A549 treated with CORT108297 at 1 μM for 4 hours (cell line): ENCODE measurements around the gene AQP10. TPM values are rescaled to one million over a fixed set of nuclear protein-coding genes. Genes with fewer than 3 reads are reported as not detected.

Source experiments
- total RNA-seq: library from RNA; stranded (reverse); fragments of 200-300 nt; extraction: Qiagen RNA extraction; gene quantifications from 5 replicates; pipeline ENCODE4 v1.2.3, GENCODE V29; 2022

Gene AQP10
- not detected in 5 replicates for total RNA-seq

GRCh38 chr1:154320882-154321608 is at the start of gene AQP10:
Gene AQP10 (plus strand): TSS chr1:154321093. CDS start chr1:154321156, 63 bp downstream.

GRCh38 chr1:154272217-154272998 is 48.5 kb upstream of the AQP10 start, which contains the start of gene HAX1:
Gene HAX1 (plus strand): TSS chr1:154272629. CDS start chr1:154272724, 95 bp downstream.

GRCh38 chr1:154324669-154325582 is 4.0 kb downstream of the AQP10 start, which contains the start of gene ATP8B2:
Gene ATP8B2 (plus strand): TSS chr1:154325525. CDS start chr1:154328142, 2,617 bp downstream.

Other genes starting within 250 kb of the AQP10 start
- gene NUP210L, start 166.0 kb upstream of the AQP10 start, total RNA-seq: not detected in 5 replicates
- gene TPM3, start 129.0 kb upstream of the AQP10 start, total RNA-seq: 424 to 619 TPM (median 471 TPM) in 5 replicates
- gene CFAP141, start 114.8 kb upstream of the AQP10 start, total RNA-seq: 0.29 TPM in 1 of 5 replicates, not detected in the others
- 107 to 115 TPM (median 112 TPM) in 5 replicates for gene UBAP2L, start 100.1 kb upstream of the AQP10 start, total RNA-seq
- 93.9 to 107 TPM (median 96.3 TPM) in 5 replicates for gene HAX1, start 48.5 kb upstream of the AQP10 start, total RNA-seq
- gene ATP8B2, start 4.4 kb downstream of the AQP10 start, total RNA-seq: 27.7 to 38.3 TPM (median 35.1 TPM) in 5 replicates
- 16.8 to 23.9 TPM (median 18.5 TPM) in 5 replicates for gene IL6R, start 84.2 kb downstream of the AQP10 start, total RNA-seq
- not detected in 5 replicates for gene TDRD10, start 181.1 kb downstream of the AQP10 start, total RNA-seq
- gene SHE, start 181.3 kb downstream of the AQP10 start, total RNA-seq: 0.05 to 0.19 TPM (median 0.06 TPM) in 5 replicates
- gene UBE2Q1, start 237.6 kb downstream of the AQP10 start, total RNA-seq: 51.5 to 71.9 TPM (median 67.1 TPM) in 5 replicates
- 0.30 to 0.57 TPM (median 0.49 TPM) in 5 replicates for gene CHRNB2, start 246.7 kb downstream of the AQP10 start, total RNA-seq